Retinal pigment epithelial cell (primary cell): ENCODE data around the gene CFAP100.

Experiments used
- DNase-seq: peaks from one replicate; pipeline ENCODE4 v3.0.0-alpha.2; 2010; ENCODE audit warnings: low read depth
- H3K4me3 ChIP-seq: 2 replicates; pipeline ENCODE4 v1.5.1; 2011; ENCODE audit warnings: mild to moderate bottlenecking, low read length, control low read depth, moderate library complexity
- CTCF ChIP-seq: conservative IDR thresholded peaks from 2 replicates; pipeline ENCODE4 v1.5.1; 2011; ENCODE audit warnings: low read depth, low read length, control low read depth, inconsistent platforms

CFAP100 gene

GRCh38 chr3:126485176-126485897 is 90.6 kb downstream of the CFAP100 start:
- no peak for TF ChIP-seq CTCF
- H3K4me3 ChIP-seq, result no peak overlapping the region
- no peak for DNase-seq

DNA sequence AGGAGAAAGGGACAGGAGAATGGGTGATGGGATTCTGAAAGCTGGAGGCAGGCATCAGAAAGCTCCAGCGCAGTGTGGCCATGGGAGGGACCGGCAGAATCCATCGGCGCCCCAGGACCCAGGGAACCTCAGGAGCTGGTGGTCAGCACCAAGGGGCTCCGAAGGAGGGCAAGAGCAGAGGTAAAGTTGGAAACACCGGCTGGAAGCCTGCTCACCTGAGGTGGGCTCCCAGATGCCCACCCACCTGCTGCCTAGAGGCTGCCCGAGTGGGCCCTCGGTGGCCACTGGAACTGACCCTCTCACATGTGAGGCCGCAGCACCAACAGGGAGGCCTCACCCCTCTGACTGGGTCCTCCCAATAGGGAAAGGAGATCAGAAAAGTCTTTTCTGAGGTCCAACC is 91.2 kb downstream of the CFAP100 start:
- H3K4me3 ChIP-seq, result no peak overlapping the region
- no peak for DNase-seq
- no peak for TF ChIP-seq CTCF
